ENCODE measurements around the gene GAGE13. TPM values are rescaled to one million over a fixed set of nuclear protein-coding genes. Genes with fewer than 3 reads are reported as not detected.
A peak's percentile ranks its signal among the peaks of the same experiment; 100 is the strongest.
"Not testable (repeated sequence)": the region's sequence is repeated elsewhere in the genome, so short reads cannot be mapped to it uniquely, and the experiment has no call there.

Gene GAGE13, protein sequence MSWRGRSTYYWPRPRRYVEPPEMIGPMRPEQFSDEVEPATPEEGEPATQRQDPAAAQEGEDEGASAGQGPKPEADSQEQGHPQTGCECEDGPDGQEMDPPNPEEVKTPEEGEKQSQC
- not detected in 2 replicates for total RNA-seq

DNA sequence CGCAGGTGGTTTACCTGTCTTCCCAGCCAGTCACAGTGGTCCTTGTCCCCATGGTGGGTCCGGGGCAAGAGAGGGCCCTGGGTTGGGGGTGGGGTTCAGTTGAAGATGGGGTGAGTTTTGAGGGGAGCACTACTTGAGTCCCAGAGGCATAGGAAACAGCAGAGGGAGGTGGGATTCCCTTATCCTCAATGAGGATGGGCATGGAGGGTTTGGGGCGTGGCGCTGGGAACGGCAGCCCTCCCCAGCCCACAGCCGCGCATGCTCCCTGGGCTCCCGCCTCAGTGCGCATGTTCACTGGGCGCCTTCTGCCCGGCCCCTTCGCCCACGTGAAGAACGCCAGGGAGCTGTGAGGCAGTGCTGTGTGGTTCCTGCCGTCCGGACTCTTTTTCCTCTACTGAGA lies at the start of gene GAGE13:
TSS of gene GAGE13 (plus strand) at position 301 of the 400 bp plus-strand sequence. CDS start 1,156 bp downstream, outside the sequence.
- DNase-seq (ENCODE audit: low read depth in 2 of 2) = not testable (repeated sequence)

DNA sequence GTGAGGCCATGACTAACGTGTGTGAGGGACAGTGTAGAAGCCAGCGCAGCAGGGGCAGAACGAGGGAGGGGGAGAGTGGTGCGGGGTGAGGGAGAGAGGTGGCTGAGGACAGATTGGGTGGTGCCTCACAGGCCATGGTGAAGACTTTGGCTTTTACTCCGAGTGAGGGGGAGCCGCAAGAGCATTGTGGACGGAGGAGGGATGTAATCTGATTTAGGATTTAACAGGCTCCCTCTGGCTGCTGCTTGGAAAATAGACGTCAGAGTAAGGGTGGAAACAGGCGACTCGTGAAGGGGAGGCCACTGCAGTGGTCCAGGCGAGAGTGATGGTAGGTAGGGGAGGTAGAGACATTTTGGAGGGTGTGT lies 48.8 kb upstream of the GAGE13 start:
- DNase-seq (ENCODE audit: low read depth in 2 of 2) = peak in 1 of 2 donors; percentile 15

DNA sequence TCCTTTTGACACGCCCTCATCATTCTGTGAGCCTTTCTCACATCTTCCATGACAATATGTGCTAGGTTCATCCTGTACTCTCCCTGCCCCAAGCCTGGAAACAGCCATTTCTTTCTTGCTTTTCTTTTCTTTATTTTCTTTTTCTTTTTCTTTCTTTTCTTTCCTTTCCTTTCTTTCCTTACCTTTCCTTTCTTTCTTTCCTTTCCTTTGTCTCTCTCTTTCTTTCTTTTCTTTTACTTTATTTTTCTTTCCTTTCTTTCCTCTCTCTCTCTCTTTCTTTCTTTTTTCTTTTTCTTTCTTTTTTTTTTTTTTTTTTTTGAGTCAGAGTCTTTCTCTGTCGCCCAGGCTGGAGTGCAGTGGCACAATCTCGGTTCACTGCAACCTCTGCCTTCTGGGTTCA lies 47.2 kb upstream of the GAGE13 start:
- no peak for DNase-seq (ENCODE audit: low read depth in 2 of 2)

DNA sequence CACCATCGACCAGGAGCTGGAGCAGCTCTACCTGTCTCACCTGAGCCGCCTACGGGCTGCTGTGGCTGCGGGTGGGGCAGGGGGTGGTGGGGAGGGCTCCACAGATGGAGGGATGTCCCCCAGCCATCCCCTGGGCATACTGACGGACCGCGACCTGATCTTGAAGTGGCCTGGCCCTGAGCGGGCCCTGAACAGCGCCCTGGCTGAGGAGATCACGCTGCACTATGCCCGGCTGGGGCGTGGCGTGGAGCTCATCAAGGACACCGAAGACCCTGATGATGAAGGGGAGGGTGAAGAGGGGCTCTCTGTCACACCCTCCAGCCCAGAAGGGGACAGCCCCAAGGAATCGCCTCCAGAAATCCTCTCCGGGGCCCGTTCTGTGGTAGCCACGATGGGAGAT lies 45.2 kb upstream of the GAGE13 start:
- DNase-seq (ENCODE audit: low read depth in 2 of 2) = no peak

DNA sequence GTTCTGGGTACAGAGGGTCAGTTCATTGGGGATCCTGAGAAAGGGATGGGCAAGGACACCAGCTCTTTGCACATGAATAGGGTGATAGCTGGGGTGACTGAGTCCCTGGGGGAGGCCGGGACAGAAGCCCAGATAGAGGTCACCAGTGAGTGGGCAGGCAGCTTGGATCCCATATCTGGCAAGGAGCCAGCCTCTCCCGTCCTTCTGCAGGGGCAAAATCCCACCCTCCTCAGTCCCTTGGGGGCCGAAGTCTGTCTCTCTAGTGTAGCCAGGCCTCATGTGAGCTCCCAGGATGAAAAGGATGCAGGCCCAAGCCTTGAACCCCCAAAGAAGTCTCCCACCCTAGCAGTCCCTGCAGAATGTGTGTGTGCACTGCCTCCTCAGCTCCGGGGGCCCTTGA lies 44.8 kb upstream of the GAGE13 start:
- no peak for DNase-seq (ENCODE audit: low read depth in 2 of 2)

DNA sequence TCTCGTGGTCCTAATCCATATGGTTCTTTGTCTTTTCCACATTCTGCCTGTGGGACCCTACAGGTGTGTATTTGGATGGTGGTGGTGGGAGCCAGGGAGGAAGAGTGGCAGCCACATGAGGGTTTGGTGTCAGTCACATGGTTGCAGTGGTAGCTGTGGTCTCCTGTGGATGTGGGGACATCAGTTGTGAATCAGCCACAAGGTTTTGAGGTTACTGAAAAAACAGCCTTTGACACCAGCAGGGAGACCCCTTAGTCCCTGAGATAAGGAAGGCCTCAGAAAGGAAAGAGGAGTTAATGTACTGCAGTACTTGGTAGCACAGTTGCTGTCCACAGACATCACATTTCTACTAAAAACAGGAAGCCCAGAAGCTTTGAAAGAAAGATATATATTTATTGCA lies 43.7 kb upstream of the GAGE13 start:
- no peak for DNase-seq (ENCODE audit: low read depth in 2 of 2)

DNA sequence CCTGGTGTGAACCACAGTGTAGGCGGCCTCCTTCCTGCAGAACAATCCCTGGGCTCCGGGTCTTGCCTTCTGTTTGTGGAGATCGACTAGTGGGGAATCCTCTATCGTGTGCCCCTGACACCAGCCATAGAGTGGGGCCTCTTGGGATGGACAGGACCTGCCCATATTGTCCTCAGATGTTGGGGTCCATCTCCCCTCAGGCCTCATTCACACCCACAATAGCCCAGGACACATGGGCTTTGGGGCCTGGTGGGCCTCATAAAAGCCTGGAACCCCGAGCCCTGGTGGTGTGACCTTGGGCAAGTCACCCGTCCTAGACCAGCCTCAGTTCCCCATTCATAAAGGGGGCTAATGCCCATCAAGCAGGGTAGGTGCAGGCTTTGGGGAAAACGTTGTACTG lies 41.2 kb upstream of the GAGE13 start:
- DNase-seq (ENCODE audit: low read depth in 2 of 2) = no peak

DNA sequence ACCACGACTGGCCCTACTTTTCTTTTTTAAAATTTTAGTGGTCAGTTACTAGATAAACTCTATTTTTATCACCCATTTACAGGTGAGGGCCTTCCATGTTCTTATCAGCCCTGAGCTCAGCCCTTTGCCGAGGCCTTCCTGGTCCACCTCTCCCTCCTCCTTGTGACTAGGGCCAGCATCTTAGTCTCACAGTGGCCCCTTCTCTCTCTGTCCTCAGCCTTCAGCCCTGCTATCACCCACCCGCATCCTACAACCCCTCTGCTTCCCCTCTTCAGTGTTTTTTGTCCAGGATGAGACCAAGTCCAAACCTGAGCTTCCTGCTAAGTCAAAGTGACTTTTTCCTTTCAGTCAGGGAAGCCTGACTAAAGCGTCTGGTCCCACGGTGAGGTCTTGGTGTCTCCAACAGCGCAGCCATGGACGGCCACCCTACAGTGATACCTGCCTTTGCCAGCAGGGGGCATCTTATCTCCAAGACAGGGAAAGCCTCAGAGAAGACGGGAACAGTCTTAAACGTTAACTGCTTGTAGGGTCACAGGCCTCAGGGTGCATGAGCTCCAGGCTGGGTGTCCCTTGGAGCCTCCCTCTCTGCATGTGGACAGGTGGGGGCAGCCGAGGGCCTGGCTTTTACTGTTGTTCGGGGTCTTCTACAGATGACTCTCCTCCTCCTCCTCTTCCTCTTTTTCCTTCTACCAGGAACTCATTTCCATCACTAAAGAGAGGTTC lies 39.6 kb upstream of the GAGE13 start:
- peak; percentile 50 to 55 for DNase-seq (ENCODE audit: low read depth in 2 of 2)

DNA sequence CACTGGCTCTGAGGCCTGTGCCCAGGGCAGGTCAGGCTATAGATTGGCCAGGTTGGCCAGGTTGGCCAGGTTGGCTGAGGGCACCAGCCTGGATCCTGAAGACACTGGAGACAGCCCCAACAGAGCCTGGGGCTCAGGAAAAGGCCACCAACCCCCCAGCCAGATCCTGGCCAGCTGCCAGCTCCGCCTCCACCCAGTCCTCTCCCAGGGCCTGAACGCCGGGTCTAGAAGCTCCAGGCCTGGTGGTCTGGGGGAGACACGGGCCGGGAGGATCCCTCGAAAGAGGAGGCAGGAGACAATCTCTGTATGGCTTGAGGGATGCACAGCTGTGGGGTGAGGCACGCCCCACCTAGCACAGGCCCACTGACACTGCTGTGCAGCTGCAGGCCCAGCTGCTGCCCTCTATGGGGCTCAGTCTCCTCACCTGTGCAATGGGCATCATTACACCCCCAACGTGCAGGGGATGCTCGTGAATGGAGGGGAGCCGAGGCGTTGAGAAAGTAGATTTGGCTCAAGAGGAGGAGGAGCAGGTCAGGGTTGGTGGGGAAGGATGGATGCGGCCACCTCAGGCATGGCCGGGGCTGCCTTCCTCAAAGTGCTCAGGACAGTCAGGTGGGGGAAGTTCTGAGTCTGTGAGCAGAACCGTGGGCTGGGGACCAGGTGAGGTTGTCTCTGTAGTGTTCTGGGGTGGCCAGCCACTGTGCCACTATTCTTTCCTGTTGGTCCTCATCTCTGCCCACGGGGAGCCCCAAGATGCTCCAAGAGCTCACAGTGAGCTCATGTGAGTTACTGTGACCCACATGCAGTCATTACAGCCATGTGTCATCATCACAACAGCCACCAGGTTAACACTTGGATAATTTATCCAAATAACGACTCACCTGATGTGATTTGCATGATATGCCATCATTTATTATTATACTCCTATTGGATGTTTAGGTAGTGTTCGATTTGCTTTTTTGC lies 38.7 kb upstream of the GAGE13 start:
- no peak for DNase-seq (ENCODE audit: low read depth in 2 of 2)

DNA sequence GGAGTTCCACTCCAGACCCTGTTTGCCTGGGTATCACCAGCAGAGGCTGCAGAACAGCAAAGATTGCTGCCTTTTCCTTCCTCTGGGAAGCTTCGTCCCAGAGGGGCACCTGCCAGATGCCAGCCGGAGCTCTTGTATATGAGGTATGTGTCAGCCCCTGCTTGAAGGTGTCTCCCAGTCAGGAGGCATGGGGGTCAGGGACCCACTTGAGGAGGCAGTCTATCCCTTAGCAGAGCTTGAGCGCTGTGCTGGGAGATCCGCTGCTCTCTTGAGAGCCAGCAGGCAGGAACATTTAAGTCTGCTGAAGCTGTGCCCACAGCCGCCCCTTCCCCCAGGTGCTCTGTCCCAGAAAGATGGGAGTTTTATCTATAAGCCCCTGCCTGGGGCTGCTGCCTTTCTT lies 32.1 kb upstream of the GAGE13 start:
- DNase-seq (ENCODE audit: low read depth in 2 of 2) = not testable (repeated sequence)

DNA sequence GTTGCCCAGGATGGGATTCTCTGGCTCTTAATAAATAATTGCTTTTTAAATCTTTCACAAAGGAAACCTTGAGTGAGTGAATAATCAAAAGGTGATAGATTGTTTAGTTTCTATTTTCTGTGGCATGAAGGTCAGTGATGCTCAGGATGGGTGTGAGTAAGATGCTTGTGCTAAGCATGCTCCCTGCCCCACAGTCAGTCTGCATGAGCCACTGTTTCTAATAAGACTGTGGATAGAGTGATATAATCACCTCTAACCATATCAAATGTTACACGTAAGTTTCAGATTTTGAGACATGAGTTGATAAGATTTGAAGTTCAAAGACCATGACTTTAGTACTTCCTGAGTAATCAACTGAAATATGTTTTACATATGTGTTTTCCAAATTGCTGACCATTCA lies 30.7 kb upstream of the GAGE13 start:
- DNase-seq (ENCODE audit: low read depth in 2 of 2) = no peak

DNA sequence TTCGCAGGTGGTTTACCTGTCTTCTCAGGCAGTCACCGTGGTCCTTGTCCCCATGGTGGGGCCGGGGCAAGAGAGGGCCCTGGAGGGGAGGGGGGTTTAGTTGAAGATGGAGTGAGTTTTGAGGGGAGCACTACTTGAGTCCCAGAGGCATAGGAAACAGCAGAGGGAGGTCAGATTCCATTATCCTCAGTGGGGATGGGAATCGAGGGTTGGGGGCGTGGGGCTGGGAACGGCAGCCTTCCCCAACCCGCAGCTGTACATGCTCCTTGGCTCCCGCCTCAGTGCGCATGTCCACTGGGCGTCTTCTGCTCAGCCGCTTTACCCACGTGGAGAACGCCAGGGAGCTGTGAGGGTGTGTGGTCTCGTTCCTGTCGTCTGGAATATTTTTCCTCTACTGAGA lies 28.0 kb upstream of the GAGE13 start, which contains the start of gene GAGE10:
TSS of gene GAGE10 (plus strand) at position 301 of the 400 bp plus-strand sequence. CDS start 1,214 bp downstream, outside the sequence.
- no peak for DNase-seq (ENCODE audit: low read depth in 2 of 2)

DNA sequence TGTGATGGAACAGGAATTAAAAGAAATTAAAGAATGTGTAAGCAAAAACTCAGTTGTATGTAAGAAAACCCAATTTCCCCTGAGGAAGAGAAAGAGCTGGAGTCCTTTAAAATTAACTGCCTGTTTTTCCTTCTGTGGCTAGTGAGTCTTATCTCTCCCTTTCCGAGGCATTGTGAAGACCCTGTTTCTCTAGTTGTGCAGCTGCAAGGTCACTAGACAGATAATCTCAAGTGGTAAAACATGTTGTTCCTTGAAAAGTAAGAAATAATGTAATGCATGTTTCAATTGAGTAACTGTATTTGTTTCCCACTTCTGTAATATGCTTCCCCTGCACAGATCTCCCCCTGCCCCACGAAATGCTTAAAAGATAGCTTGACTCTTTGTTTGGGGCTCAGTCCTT lies 23.6 kb upstream of the GAGE13 start:
- not testable (repeated sequence) for DNase-seq (ENCODE audit: low read depth in 2 of 2)

DNA sequence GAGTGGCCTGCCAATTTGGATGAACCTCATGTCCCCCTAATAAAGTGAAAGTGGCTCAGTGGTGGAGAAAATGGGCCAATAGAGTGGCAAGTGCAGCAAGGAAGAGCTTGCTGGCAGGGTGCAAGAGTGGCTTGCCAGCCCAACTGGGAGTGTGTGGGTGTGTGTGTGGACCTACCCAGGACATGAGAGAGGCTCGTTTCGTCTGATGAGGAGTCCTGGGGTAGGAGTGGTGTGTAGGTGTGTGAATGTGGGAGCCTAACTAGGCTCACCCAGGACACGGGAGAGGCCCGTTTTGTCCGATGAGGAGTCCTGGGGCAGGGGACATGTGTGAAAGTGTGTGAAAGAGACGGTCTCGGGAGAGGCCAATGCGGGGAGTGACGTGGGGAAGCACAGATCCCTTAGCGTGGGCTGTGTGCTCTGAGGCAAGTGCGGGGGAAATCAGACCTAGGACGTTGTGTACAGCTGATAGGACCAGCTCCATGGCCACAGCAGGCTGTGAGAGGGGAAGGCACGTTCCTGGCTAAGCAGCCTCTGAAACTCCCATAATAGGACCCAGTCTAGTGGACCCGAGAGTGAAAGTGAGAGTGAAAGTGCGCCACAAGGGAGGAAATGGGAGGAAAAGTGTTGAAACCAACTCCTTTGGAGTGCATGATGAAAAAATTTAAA lies 22.6 kb upstream of the GAGE13 start:
- peak; percentile 23 to 45 for DNase-seq (ENCODE audit: low read depth in 2 of 2)

DNA sequence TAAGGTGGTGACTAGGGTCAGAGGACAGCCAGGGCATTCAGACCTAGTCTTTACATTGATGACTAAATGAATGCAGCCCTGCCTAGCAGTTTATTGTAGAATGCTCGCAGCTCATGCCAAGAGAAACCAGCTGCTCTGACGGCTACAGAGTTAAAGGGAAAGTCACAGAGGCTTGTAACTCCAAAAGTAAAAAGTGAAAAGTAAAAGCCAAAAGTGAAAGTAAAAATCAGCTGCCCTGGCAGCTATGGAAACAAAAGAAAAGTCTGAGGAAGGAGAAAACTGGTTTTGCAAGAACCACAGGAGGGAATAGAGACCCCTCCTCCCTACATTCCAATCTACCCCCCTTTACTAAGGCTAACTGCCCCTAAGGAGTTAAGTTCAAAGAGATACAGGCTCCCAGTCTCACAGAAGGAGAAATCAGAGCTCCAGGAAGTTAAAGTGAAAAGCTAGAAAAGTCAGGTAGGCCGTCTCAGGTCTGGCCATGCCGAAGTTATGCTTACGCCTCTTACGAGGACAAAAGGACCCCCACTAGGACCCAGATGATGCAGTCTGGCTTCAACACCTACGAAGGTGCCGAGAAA lies 21.9 kb upstream of the GAGE13 start:
- DNase-seq (ENCODE audit: low read depth in 2 of 2) = peak; percentile 16 to 36

DNA sequence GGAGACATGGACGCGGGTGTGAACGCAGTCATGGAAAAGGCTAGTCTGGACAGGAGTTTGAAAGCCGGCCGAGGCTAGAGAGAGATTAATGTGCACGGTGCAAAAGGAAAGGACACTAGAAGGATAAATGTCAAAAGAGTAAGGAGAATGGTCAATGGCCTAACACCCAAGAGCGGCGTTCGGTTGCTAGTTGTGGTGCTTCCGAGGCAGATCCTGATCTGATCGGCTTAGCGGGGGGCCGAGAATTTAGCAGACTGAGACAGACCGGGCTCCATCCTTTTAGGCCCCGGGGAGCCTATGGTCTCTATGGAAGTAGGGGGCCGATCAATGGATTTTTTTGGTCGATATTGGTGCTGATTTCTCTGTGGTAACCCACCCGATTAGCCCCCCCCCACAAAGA lies 21.0 kb upstream of the GAGE13 start:
- no peak for DNase-seq (ENCODE audit: low read depth in 2 of 2)

DNA sequence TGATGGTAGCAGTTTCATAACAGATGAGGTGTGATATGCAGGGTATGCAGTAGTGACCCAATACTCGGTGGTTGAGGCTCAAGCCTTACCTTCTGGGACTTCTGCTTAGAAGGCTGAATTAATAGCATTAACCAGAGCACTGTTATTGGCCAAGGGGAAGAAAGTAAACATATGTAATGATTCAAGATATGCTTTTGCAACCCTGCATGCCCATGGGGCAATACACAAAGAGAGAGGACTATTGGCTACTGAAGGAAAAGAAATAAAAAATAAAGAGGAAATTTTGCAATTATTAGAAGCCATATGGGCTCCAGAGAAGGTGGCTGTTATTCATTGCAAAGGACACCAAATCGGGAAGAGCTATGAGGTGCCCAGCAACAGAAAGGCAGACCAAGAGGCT lies 19.2 kb upstream of the GAGE13 start:
- DNase-seq (ENCODE audit: low read depth in 2 of 2) = no peak

DNA sequence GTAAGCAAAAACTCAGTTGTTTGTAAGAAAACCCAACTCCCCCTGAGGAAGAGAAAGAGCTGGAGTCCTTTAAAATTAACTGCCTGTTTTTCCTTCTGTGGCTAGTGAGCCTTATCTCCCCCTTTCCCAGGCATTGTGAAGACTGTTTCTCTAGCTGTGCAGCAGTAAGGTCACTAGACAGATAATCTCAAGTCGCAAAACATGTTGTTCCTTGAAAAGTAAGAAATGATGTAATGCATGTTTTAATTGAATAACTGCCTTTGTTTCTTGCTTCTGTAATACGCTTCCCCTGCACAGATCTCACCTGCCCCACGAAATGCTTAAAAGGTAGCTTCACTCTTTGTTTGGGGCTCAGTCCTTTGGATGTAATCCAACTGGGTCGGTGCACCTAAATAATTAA lies 15.3 kb upstream of the GAGE13 start:
- DNase-seq (ENCODE audit: low read depth in 2 of 2) = no peak

DNA sequence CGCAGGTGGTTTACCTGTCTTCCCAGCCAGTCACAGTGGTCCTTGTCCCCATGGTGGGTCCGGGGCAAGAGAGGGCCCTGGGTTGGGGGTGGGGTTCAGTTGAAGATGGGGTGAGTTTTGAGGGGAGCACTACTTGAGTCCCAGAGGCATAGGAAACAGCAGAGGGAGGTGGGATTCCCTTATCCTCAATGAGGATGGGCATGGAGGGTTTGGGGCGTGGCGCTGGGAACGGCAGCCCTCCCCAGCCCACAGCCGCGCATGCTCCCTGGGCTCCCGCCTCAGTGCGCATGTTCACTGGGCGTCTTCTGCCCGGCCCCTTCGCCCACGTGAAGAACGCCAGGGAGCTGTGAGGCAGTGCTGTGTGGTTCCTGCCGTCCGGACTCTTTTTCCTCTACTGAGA lies 9.6 kb upstream of the GAGE13 start, which contains the start of gene GAGE12J:
TSS of gene GAGE12J (plus strand) at position 301 of the 400 bp plus-strand sequence. CDS start 1,157 bp downstream, outside the sequence.
- DNase-seq (ENCODE audit: low read depth in 2 of 2) = not testable (repeated sequence)

DNA sequence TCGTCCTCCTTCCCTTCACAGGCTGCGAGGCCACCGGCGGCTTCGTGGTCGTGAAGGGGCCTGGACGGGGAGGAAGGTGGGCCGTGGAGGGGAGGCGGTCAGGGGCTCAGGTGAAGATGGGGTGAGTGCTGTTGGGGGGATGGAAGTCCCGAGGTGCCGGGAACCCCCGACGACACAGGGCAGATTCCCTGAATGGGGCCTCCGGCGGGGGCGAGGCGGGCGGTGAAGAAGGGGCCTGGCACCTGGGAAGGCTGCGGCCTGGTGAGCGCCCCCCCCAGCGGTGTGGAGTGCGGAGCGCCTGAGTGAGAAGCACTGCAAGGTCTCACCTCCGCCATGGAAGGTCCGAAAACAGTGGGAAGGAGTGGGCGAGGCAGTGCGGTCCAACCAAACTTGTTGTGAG lies 9.1 kb upstream of the GAGE13 start:
- not testable (repeated sequence) for DNase-seq (ENCODE audit: low read depth in 2 of 2)

DNA sequence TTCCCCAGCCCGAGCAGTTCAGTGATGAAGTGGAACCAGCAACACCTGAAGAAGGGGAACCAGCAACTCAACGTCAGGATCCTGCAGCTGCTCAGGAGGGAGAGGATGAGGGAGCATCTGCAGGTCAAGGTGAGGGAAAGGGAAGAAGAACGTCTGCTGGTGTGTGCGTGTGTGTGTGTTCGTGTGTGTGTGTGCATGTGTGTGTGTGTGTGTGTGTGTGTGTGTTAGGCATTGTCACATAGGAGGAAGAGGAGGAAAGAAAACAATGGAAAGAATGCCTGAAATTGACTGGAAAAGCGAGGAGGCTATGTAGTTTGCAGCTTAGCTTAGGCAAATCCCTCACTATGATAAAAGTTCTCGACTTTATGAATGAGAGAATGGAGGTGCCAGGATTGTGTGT lies 7.6 kb upstream of the GAGE13 start:
- DNase-seq (ENCODE audit: low read depth in 2 of 2) = not testable (repeated sequence)
